Fibroblast of skin of right quadriceps (primary cell): ENCODE data around the gene SGSH.

Experiments
- DNase-seq: peaks from one replicate; pipeline ENCODE4 v3.0.0-alpha.2; 2013

The SGSH gene

GRCh38 chr17:80223838-80224497 is 3.8 kb upstream of the SGSH start:
- DNase-seq: no peak

GRCh38 chr17:80223142-80223815 is 3.1 kb upstream of the SGSH start:
- DNase-seq: no peak

- no peak for DNase-seq
Measured at GRCh38 chr17:80222376-80223141, 2.4 kb upstream of the SGSH start.

GRCh38 chr17:80221351-80222105 is 1.4 kb upstream of the SGSH start:
- no peak for DNase-seq

GRCh38 chr17:80220736-80221215 is 643 bp upstream of the SGSH start:
- peak; percentile 9 for DNase-seq

GRCh38 chr17:80219763-80220053 is 425 bp downstream of the SGSH start:
- no peak for DNase-seq

GRCh38 chr17:80219013-80219762 is 945 bp downstream of the SGSH start:
- peak; percentile 85 for DNase-seq

- no peak for DNase-seq
Measured at GRCh38 chr17:80218391-80218790, 1.7 kb downstream of the SGSH start.

- DNase-seq: no peak
Measured at GRCh38 chr17:80217703-80218362, 2.3 kb downstream of the SGSH start.

GRCh38 chr17:80216473-80217456 is 3.4 kb downstream of the SGSH start:
- DNase-seq: no peak

- DNase-seq: no peak
Measured at GRCh38 chr17:80214878-80215210, 5.3 kb downstream of the SGSH start.

GRCh38 chr17:80214012-80214877 is 5.9 kb downstream of the SGSH start:
- no peak for DNase-seq

- DNase-seq: no peak
Measured at GRCh38 chr17:80213643-80213975, 6.5 kb downstream of the SGSH start.

GRCh38 chr17:80212962-80213642 is 7.0 kb downstream of the SGSH start:
- DNase-seq: no peak

- DNase-seq: no peak
Measured at GRCh38 chr17:80212511-80212910, 7.6 kb downstream of the SGSH start.

- DNase-seq: no peak
Measured at GRCh38 chr17:80212109-80212508, 8.0 kb downstream of the SGSH start.

- no peak for DNase-seq
Measured at GRCh38 chr17:80210348-80211108, 9.6 kb downstream of the SGSH start.

GRCh38 chr17:80209765-80210164 is 10.4 kb downstream of the SGSH start:
- DNase-seq: no peak

- DNase-seq: no peak
Measured at GRCh38 chr17:80208050-80208449, 12.1 kb downstream of the SGSH start.
